Stimulated activated CD4-positive, alpha-beta T cell treated with anti-CD3 and anti-CD28 coated beads, Interleukin-4, amount 100 ng/mL, for 48 hours (primary cell): ENCODE results near the gene LIMS1.
"Not testable (repeated sequence)": the region's sequence is repeated elsewhere in the genome, so short reads cannot be mapped to it uniquely, and the experiment has no call there.

Experiments
- DNase-seq, 2 donors: peaks; one replicate each; pipeline ENCODE4 v3.0.0-alpha.2; 2020; ENCODE audit warnings: low read depth in 2 of 2

LIMS1 gene

GRCh38 chr2:108552566-108552965 lies 18.3 kb downstream of the LIMS1 start:
- DNase-seq: no peak

GRCh38 chr2:108553209-108553919 lies 19.1 kb downstream of the LIMS1 start:
- no peak for DNase-seq

- DNase-seq: no peak
These were observed 20.3 kb downstream of the LIMS1 start for GRCh38 chr2:108554528-108554927.

- DNase-seq: no peak
These were observed 21.3 kb downstream of the LIMS1 start for GRCh38 chr2:108555572-108555971.

- DNase-seq: not testable (repeated sequence)
These were observed 22.3 kb downstream of the LIMS1 start for GRCh38 chr2:108556581-108556980.

- DNase-seq: no peak
These were observed 26.1 kb downstream of the LIMS1 start for GRCh38 chr2:108560241-108560811.

- no peak for DNase-seq
These were observed 26.7 kb downstream of the LIMS1 start for GRCh38 chr2:108560895-108561530.

GRCh38 chr2:108562274-108562673 lies 28.0 kb downstream of the LIMS1 start:
- no peak for DNase-seq

- no peak for DNase-seq
These were observed 30.2 kb downstream of the LIMS1 start for GRCh38 chr2:108564510-108564909.

- no peak for DNase-seq
These were observed 31.6 kb downstream of the LIMS1 start for GRCh38 chr2:108565778-108566375.

- no peak for DNase-seq
These were observed 36.1 kb downstream of the LIMS1 start for GRCh38 chr2:108570416-108570815.

GRCh38 chr2:108571286-108571685 lies 37.0 kb downstream of the LIMS1 start:
- no peak for DNase-seq

- no peak for DNase-seq
These were observed 38.8 kb downstream of the LIMS1 start for GRCh38 chr2:108573061-108573460.

- no peak for DNase-seq
These were observed 40.1 kb downstream of the LIMS1 start for GRCh38 chr2:108574332-108574731.

GRCh38 chr2:108575132-108575966 lies 41.1 kb downstream of the LIMS1 start:
- DNase-seq: no peak

GRCh38 chr2:108577099-108577498 lies 42.8 kb downstream of the LIMS1 start:
- no peak for DNase-seq

GRCh38 chr2:108579623-108580022 lies 45.4 kb downstream of the LIMS1 start:
- DNase-seq: no peak

- no peak for DNase-seq
These were observed 45.8 kb downstream of the LIMS1 start for GRCh38 chr2:108580050-108580449.

GRCh38 chr2:108583903-108584520 lies 49.7 kb downstream of the LIMS1 start:
- peak; percentile 22 to 41 for DNase-seq

- no peak for DNase-seq
These were observed 51.2 kb downstream of the LIMS1 start for GRCh38 chr2:108585436-108585835.

GRCh38 chr2:108586116-108586515 lies 51.8 kb downstream of the LIMS1 start:
- DNase-seq: no peak
